Esophagus squamous epithelium (tissue), 4 donors: ENCODE measurements around the gene POC1A.

Source experiments
- CTCF ChIP-seq, 6 experiments: fragments of 450-650 bp in 4 of 6; fragments of 200-600 bp in 2 of 6; sonication (generic) in 2 of 6; IDR thresholded peaks; one replicate each; pipeline ENCODE4 v1.5.1; 2016 to 2019; ENCODE audit warnings: antibody characterized with exemption in 6 of 6, mild to moderate bottlenecking in 4 of 6, moderate library complexity in 4 of 6
- POLR2A ChIP-seq, 4 donors: fragments of 450-650 bp; IDR thresholded peaks; one replicate each; pipeline ENCODE4 v1.6.1; 2017; ENCODE audit warnings: antibody characterized with exemption in 4 of 4, mild to moderate bottlenecking in 4 of 4, moderate library complexity in 3 of 4

DNA sequence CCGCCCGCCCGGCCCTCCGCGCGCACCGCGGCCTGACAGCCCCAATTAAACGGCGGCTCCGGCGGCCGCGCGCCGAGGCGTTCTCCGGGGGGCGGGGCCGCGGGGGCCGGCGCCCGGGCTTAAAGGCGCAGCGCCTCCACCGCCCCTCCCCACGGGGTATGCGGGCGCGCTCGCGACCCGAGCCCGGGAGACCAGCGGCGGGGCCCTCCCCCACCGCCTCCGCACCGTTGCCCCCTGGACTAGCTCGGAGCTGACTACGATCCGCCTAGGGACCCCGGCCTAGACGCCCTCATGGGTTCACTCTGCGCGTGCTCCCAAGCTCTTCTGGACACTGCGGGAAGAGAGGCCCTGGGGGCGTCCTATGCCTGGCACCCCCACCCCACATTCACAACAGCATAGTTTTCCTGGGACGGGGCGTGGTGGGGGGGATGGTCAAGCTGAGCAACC lies 97.7 kb downstream of the POC1A start, which contains the start of gene DUSP7:
- TF ChIP-seq CTCF (IDR thresholded peaks at IDR 0.05) = peak in 1 of 6 experiments; percentile 12
- TF ChIP-seq POLR2A (IDR thresholded peaks at IDR 0.05) = peak in 1 of 4 donors; percentile 9
